Mesenchymal stem cell (in vitro differentiated cells and primary cell): ENCODE results near the gene TTLL6.
A peak's percentile ranks its signal among the peaks of the same experiment; 100 is the strongest.

Source experiments
- DNase-seq: peaks from one replicate; pipeline ENCODE4 v3.0.0-alpha.2; 2013
- H2AFZ ChIP-seq: one replicate; pipeline ENCODE4 v1.6.1; 2013; ENCODE audit warnings: low read depth, mild to moderate bottlenecking, control low read depth, inconsistent platforms, low read length, moderate library complexity
- H2AK5ac ChIP-seq: 2 replicates; pipeline ENCODE4 v1.6.1; 2013; ENCODE audit warnings: low read length, moderate library complexity, mild to moderate bottlenecking, inconsistent platforms; ENCODE audit not compliant: severe bottlenecking
- H2BK120ac ChIP-seq: one replicate; pipeline ENCODE4 v1.6.1; 2013; ENCODE audit warnings: low read depth, mild to moderate bottlenecking, inconsistent platforms, low read length, moderate library complexity
- H2BK12ac ChIP-seq, 2 experiments: one replicate each; pipeline ENCODE4 v1.6.1; 2013; ENCODE audit warnings: inconsistent platforms in 2 of 2, low read length in 2 of 2, mild to moderate bottlenecking in 2 of 2, moderate library complexity in 2 of 2, control low read depth in 1 of 2
- H2BK15ac ChIP-seq: one replicate; pipeline ENCODE4 v1.6.1; 2013; ENCODE audit warnings: mild to moderate bottlenecking, low read depth, inconsistent platforms; ENCODE audit not compliant: poor library complexity, severe bottlenecking
- H2BK5ac ChIP-seq: 2 replicates; pipeline ENCODE4 v1.6.1; 2013; ENCODE audit warnings: low read depth, mild to moderate bottlenecking, low read length, control low read depth, inconsistent platforms; ENCODE audit not compliant: poor library complexity, severe bottlenecking
- H3K14ac ChIP-seq, 2 experiments: one replicate each; pipeline ENCODE4 v1.6.1; 2013; ENCODE audit warnings: inconsistent platforms in 2 of 2, low read length in 2 of 2, control low read depth in 1 of 2, mild to moderate bottlenecking in 1 of 2, moderate library complexity in 1 of 2
- H3K18ac ChIP-seq, 2 experiments: one replicate each; pipeline ENCODE4 v1.6.1; 2013; ENCODE audit warnings: inconsistent platforms in 2 of 2, low read length in 2 of 2, control low read depth in 1 of 2, low read depth in 1 of 2, mild to moderate bottlenecking in 1 of 2
- H3K23ac ChIP-seq, 2 experiments: one replicate each; pipeline ENCODE4 v1.6.1; 2013; ENCODE audit warnings: inconsistent platforms in 2 of 2, low read length in 2 of 2, mild to moderate bottlenecking in 2 of 2, moderate library complexity in 2 of 2, control low read depth in 1 of 2
- H3K27ac ChIP-seq: 2 replicates; pipeline ENCODE4 v1.5.1; 2013; ENCODE audit warnings: mild to moderate bottlenecking, moderate library complexity, low read length, control low read depth, inconsistent platforms; ENCODE audit not compliant: poor library complexity, severe bottlenecking
- H3K27me3 ChIP-seq, 2 experiments: 2 replicates each; pipeline versions ENCODE4 v1.6.1 to v1.7.0; 2013; ENCODE audit warnings: low read length in 2 of 2, mild to moderate bottlenecking in 2 of 2, moderate library complexity in 2 of 2, control low read depth in 1 of 2, inconsistent platforms in 1 of 2; ENCODE audit not compliant: control insufficient read depth in 1 of 2, insufficient read depth in 1 of 2
- H3K36me3 ChIP-seq, 2 experiments: 2 replicates each; pipeline versions ENCODE4 v1.6.1 to v1.7.0; 2013; ENCODE audit warnings: low read length in 2 of 2, control low read depth in 1 of 2, inconsistent platforms in 1 of 2, low read depth in 1 of 2, mild to moderate bottlenecking in 1 of 2; ENCODE audit not compliant: insufficient read depth in 2 of 2, control insufficient read depth in 1 of 2
- H3K4ac ChIP-seq, 2 experiments: one replicate each; pipeline ENCODE4 v1.6.1; 2013; ENCODE audit warnings: inconsistent platforms in 2 of 2, low read length in 2 of 2, mild to moderate bottlenecking in 2 of 2, moderate library complexity in 2 of 2, control low read depth in 1 of 2, low read depth in 1 of 2
- H3K4me1 ChIP-seq: 2 replicates; pipeline ENCODE4 v1.6.1; 2013; ENCODE audit warnings: low read depth, low read length, control low read depth; ENCODE audit not compliant: control insufficient read depth, insufficient read depth
- H3K4me2 ChIP-seq: 2 replicates; pipeline ENCODE4 v1.6.1; 2013; ENCODE audit warnings: low read length, mild to moderate bottlenecking, inconsistent platforms; ENCODE audit not compliant: poor library complexity, severe bottlenecking
- H3K4me3 ChIP-seq, 2 experiments: 2 replicates each; pipeline versions ENCODE4 v1.5.1 to v1.7.0; 2013; ENCODE audit warnings: low read length in 2 of 2, mild to moderate bottlenecking in 2 of 2, control low read depth in 1 of 2, low read depth in 1 of 2; ENCODE audit not compliant: insufficient read depth in 1 of 2
- H3K79me1 ChIP-seq: replicated peaks from 2 replicates; pipeline ENCODE4 v1.6.1; 2013; ENCODE audit warnings: mild to moderate bottlenecking, control low read depth, low read length, inconsistent platforms; ENCODE audit not compliant: poor library complexity, severe bottlenecking
- H3K9ac ChIP-seq: 2 replicates; pipeline ENCODE4 v1.7.0; 2013; ENCODE audit warnings: mild to moderate bottlenecking, low read length, moderate library complexity
- H3K9me3 ChIP-seq: 2 replicates; pipeline ENCODE4 v1.7.0; 2013; ENCODE audit warnings: mild to moderate bottlenecking, low read length; ENCODE audit not compliant: control insufficient read depth
- H4K8ac ChIP-seq: one replicate; pipeline ENCODE4 v1.6.1; 2013; ENCODE audit warnings: inconsistent platforms, mild to moderate bottlenecking, low read length, moderate library complexity
- H4K91ac ChIP-seq: one replicate; pipeline ENCODE4 v1.6.1; 2013; ENCODE audit warnings: mild to moderate bottlenecking, low read length, inconsistent platforms
- WGBS: methylation state at CpG from one replicate; pipeline ENCODE4 v1.1.7; 2013; ENCODE audit warnings: mixed read lengths; 5-methylcytosine and 5-hydroxymethylcytosine counted together

TTLL6 gene

DNA sequence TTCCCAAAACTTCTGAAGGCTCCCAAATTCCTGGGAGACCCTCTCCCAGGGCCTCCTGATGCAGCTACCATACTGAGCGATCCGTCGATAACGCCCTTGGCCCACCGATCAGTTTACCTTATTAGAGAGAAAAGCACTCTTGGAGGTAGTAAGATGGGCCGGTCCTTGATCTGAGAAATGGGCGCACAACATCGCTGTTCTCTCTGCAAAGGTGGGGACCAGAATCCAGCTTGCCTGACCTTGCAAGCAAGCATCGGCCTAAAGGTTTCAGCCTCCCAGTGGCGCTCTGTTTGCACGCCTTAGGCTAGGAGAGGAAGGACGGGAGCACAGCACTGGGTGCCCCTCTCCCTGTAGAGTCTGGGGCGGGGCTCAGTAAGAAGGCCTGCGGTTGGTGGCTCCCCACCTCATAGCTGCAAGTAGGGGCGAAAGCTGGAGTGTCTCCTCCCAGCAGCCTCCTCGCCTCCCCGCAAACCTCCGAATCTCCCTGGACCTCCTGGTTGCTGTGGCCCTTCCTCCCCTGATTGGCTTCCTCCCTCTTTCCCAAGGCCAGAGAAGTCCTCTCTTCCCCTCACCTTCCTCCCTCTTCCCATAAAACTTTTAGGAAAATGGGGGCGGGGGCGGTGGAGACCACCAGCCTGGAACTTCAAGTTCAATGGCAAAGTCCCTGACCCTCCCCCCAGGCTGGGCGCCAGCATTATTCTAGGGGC lies 94.7 kb downstream of the TTLL6 start, which contains the start of gene PRAC1:
Gene PRAC1, minus strand, starts transcription at position 318 of the 707 bp plus-strand sequence. Its CDS starts 126 bp downstream, at position 192.
- Histone ChIP-seq H4K8ac (peak within 1 kb of the TSS; percentile 75), H3K4me2 (peak within 1 kb of the TSS; percentile 63), H4K91ac (no peak within 1 kb of the TSS), H2BK12ac (no peak within 1 kb of the TSS), H3K4ac (no peak within 1 kb of the TSS), H3K18ac (peak within 1 kb of the TSS in 1 of 2 experiments; percentile 37), H3K79me1 (no peaks in the 10 kb centered on the region), H2AK5ac (no peak within 1 kb of the TSS), H3K23ac (no peak within 1 kb of the TSS), H3K4me3 (peak within 1 kb of the TSS in 1 of 2 experiments; percentile 23), H3K4me1 (peaks cover 27% of the 10 kb centered on the region), H3K27ac (no peak within 1 kb of the TSS), H3K36me3 (peaks cover 0 to 3% of the 10 kb centered on the region in 2 experiments), H3K14ac (no peak within 1 kb of the TSS), H2BK120ac (no peak within 1 kb of the TSS), H2BK5ac (no peak within 1 kb of the TSS), H2BK15ac (no peak within 1 kb of the TSS), H3K27me3 (peaks cover 98 to 99% of the 10 kb centered on the region in 2 experiments), H2AFZ (no peak within 1 kb of the TSS), H3K9ac (no peak within 1 kb of the TSS), H3K9me3 (peaks cover 6% of the 10 kb centered on the region)
- DNase-seq = no peak
- WGBS = 46% methylated on average over 20 of the region's 21 CpGs

DNA sequence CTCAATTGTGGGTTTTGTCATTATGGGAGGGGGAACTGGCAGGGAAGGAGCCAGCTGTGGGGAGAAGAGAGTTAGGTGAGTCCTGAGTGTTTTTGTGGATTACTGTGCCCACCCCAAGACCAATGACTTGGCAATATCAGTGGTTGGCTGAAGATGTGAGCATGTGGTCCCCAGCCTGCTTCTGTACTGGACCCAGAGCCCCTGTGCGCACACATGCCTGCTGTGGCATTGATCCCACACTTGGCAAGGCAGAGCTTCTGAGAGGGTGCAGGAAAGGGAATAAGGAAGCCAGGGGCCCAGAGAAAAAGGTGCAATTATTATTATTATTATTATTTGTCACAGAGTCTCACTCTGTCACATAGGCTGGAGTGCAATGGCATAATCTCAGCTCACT lies 96.0 kb downstream of the TTLL6 start:
- peaks cover 6% of the 10 kb centered on the region for H3K9me3 ChIP-seq
- DNase-seq = no peak
- H2AFZ ChIP-seq = no peak overlapping the region
- H2BK5ac ChIP-seq = no peak overlapping the region
- no peak overlapping the region for H3K27ac ChIP-seq
- no peak overlapping the region for H3K4ac ChIP-seq
- no peak overlapping the region for H3K23ac ChIP-seq
- no peak overlapping the region for H3K9ac ChIP-seq
- no peak overlapping the region for H2BK12ac ChIP-seq
- H3K4me2 ChIP-seq = no peak overlapping the region
- H3K27me3 ChIP-seq = peaks cover 93 to 99% of the 10 kb centered on the region in 2 experiments
- H3K4me1 ChIP-seq = peaks cover 25% of the 10 kb centered on the region
- no peak overlapping the region for H3K18ac ChIP-seq
- H2BK120ac ChIP-seq = no peak overlapping the region
- H4K8ac ChIP-seq = no peak overlapping the region
- H3K4me3 ChIP-seq = no peak overlapping the region
- H2AK5ac ChIP-seq = no peak overlapping the region
- H4K91ac ChIP-seq = no peak overlapping the region
- 100% methylated on average over 1 of the region's 1 CpG for WGBS
- no peak overlapping the region for H2BK15ac ChIP-seq
- H3K14ac ChIP-seq = no peak overlapping the region
- no peaks in the 10 kb centered on the region for H3K36me3 ChIP-seq
- H3K79me1 ChIP-seq = no peaks in the 10 kb centered on the region

DNA sequence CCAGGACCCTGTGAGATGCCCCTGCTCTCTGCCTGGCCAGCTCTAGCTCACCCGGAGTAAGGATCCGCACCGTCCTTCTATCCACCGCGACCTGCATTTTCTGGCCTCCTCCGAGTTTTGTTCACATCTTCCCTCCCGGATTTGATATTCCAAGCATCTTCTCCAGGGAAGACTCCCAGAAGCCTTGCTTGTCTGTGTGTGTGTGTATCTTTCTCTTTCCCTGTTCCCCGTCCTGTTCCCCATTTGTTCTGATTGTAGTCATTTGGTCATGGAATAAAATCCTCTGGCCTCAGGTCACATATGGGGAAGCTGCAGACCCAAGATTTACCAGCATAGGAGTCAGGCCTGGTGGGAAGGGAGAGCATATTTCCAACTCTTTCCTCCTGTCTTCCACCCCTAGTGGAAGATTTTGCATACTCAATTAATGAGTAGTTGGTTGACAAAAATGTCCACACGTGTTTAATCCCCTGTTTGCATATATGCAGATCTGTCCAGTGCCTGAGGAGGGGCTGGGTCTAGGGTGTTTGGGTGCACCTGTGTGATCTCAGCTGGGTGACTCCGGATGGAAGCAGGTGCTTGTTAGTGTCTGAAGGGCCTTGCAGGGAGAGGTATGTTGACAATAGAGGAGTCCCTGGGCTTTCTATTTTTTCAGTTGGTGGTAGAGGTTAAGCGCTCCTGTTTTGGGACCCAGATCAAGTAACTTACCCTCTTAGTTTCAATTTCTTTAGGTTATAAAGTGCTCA lies 96.6 kb downstream of the TTLL6 start:
- H3K9me3 ChIP-seq = peaks cover 6% of the 10 kb centered on the region
- H3K9ac ChIP-seq = no peak overlapping the region
- H2BK5ac ChIP-seq = no peak overlapping the region
- H2AFZ ChIP-seq = no peak overlapping the region
- H2BK12ac ChIP-seq = peak overlapping the region in 1 of 2 experiments; percentile 6
- no peak overlapping the region for H3K14ac ChIP-seq
- H2BK120ac ChIP-seq = peak overlapping the region; percentile 39
- no peak overlapping the region for H3K27ac ChIP-seq
- H3K27me3 ChIP-seq = peaks cover 93 to 99% of the 10 kb centered on the region in 2 experiments
- no peak overlapping the region for H2BK15ac ChIP-seq
- H3K23ac ChIP-seq = peak overlapping the region in 1 of 2 experiments; percentile 72
- peak overlapping the region in 1 of 2 experiments; percentile 67 for H3K4ac ChIP-seq
- peak overlapping the region; percentile 83 for H4K91ac ChIP-seq
- H3K79me1 ChIP-seq = no peaks in the 10 kb centered on the region
- H4K8ac ChIP-seq = peak overlapping the region; percentile 85
- no peak overlapping the region for H3K4me2 ChIP-seq
- H3K4me3 ChIP-seq = no peak overlapping the region
- H3K18ac ChIP-seq = no peak overlapping the region
- H2AK5ac ChIP-seq = no peak overlapping the region
- H3K36me3 ChIP-seq = no peaks in the 10 kb centered on the region
- WGBS = 23% methylated on average over 9 of the region's 11 CpGs
- DNase-seq = peak; percentile 28
- H3K4me1 ChIP-seq = peaks cover 24% of the 10 kb centered on the region
